Stimulated activated CD4-positive, alpha-beta T cell treated with anti-CD3 and anti-CD28 coated beads, Interleukin-12 subunit alpha, Interleukin-12 subunit beta, amount 100 ng/mL, for 48 hours (primary cell): Measurements from ENCODE around the gene TFDP3.

Source experiments
- DNase-seq, 3 donors: peaks; one replicate each; pipeline ENCODE4 v3.0.0-alpha.2; 2020; ENCODE audit warnings: low read depth in 2 of 3, low spot score in 1 of 3

Gene TFDP3

GRCh38 chrX:133188631-133189030 lies 29.5 kb downstream of the TFDP3 start:
- DNase-seq: no peak

DNA sequence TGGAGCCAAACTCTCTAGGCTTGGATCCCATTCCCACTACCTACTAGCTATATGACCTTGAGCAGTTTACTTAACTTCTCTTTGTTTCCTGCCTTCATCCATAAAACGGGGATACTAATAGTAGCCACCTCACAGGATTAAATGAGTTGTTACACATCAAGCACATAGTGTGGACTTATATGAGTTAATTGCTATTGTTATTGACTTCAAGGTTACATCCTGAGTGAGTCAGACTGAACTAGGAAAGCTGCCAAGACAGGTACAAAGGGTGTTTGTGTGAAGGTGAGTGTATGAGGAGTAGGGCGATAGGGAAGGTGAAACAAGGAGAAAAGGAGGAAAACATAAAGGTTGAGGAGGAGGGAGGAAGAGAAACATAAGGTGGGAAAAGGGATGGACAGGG lies 32.2 kb downstream of the TFDP3 start:
- no peak for DNase-seq

GRCh38 chrX:133185119-133185518 lies 33.0 kb downstream of the TFDP3 start:
- DNase-seq: no peak

- DNase-seq: no peak
These were observed 34.3 kb downstream of the TFDP3 start for GRCh38 chrX:133183806-133184205.

DNA sequence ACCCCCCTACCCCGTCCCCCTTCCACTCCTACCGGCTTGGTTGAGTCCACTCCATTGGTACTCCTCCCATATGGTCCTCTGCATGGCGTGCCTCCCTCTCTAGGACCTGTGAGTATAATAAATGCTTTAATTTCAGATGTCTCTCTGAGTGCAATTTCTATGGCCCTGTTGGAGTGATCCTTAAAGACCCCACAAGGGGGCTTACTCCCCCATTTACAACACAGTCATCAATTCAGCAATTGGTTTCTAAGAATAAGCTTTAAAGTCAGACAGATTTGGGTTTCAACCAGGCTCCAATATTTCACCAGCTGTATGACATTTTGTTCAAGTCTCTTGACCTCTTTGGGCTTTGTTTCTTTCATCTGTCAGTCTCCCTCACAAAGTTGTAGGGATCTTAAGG lies 38.7 kb downstream of the TFDP3 start:
- DNase-seq: no peak

DNA sequence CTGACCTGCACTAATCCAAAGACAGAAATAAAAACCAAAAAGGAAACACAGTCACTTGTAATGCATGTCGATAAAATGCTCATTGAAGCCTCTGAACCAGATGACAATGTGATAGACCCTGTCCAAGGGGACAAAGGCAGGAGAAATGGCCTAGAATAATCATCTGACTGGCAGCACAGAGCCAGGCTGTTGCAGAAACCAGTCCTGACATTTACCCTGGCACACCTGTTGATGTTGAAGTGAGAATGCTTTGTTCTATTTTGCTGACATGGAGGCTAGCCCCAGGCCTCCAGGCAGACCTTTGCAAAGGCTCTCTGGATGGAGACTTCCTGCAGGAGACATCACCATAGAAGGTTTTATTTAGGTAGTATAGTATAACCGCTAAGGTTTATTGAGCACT lies 41.0 kb downstream of the TFDP3 start:
- no peak for DNase-seq

DNA sequence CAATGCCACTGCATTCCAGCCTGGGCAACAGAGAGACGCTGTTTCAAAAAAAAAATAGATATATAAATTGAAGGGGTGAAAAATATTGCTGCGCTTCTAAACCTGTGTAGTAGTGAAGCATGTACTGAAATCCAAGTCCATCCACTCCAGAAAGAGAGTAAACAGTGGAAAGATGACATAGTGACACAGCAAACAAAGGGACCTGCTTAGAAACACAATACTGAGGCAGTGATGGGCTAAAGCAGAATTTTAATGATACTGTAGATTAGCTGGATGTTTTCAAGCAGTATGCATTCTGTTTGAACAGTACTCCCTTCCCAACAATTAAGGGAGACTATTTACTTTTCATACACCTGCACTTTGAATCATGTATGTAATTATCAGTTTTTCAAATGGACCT lies 42.5 kb downstream of the TFDP3 start:
- no peak for DNase-seq

DNA sequence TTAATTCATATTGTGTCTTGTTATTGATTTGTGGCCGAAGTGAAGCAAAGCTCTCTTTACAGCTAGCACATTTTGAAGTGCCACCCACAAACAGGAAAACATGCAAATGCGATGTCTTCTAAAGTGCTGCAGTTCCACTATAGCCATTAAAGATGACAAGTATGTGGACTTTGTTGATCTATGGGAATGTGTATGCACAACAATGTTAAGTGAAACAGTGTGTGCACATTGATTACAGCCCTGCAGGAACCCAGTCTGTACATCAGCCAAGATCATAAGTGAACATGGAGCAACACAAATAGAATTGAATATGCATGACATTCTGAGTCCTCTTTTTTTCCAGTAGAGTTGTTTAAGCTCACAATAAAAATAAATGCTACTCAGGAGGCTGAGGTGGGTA lies 43.0 kb downstream of the TFDP3 start:
- DNase-seq: no peak

GRCh38 chrX:133171962-133172708 lies 46.0 kb downstream of the TFDP3 start:
- no peak for DNase-seq
